Neural cell (in vitro differentiated cells): Measurements from ENCODE around the gene LMO7. TPM values are rescaled to one million over a fixed set of nuclear protein-coding genes. Genes with fewer than 3 reads are reported as not detected.

Experiments used
- H2AFZ ChIP-seq: fragments of 200-600, 300-800 bp; sonication (generic), shearing (Covaris generic); 2 replicates; pipeline ENCODE4 v1.6.0; 2014; ENCODE audit warnings: low read depth, mild to moderate bottlenecking, antibody characterized with exemption, low read length, moderate library complexity
- H3F3A ChIP-seq: fragments of 200-600 bp; shearing (Covaris generic); 2 replicates; pipeline ENCODE4 v1.6.1; 2016; ENCODE audit warnings: mild to moderate bottlenecking, moderate library complexity, mixed read lengths, antibody characterized with exemption, low read length; ENCODE audit not compliant: insufficient read depth, poor library complexity, severe bottlenecking
- H3K27ac ChIP-seq: fragments of 200-600, 300-800 bp; sonication (generic), shearing (Covaris generic); 2 replicates; pipeline ENCODE4 v1.5.1; 2014; ENCODE audit warnings: mild to moderate bottlenecking, low read length, moderate library complexity
- H3K27me3 ChIP-seq: fragments of 300-800, 200-600 bp; sonication (generic), shearing (Covaris generic); 2 replicates; pipeline ENCODE4 v1.6.0; 2014; ENCODE audit warnings: mild to moderate bottlenecking, low read depth, low read length, moderate library complexity; ENCODE audit not compliant: insufficient read depth
- H3K36me3 ChIP-seq: fragments of 300-800, 200-600 bp; sonication (generic), shearing (Covaris generic); 2 replicates; pipeline ENCODE4 v1.5.1; 2014; ENCODE audit warnings: mild to moderate bottlenecking, antibody characterized with exemption, low read length, moderate library complexity; ENCODE audit not compliant: insufficient read depth
- H3K4me2 ChIP-seq: fragments of 300-800, 200-600 bp; sonication (generic), shearing (Covaris generic); 2 replicates; pipeline ENCODE4 v1.6.0; 2014; ENCODE audit warnings: mild to moderate bottlenecking, low read length
- H3K4me3 ChIP-seq: fragments of 300-800, 200-600 bp; sonication (generic), shearing (Covaris generic); 2 replicates; pipeline ENCODE4 v1.5.1; 2014; ENCODE audit warnings: mild to moderate bottlenecking, low read length, moderate library complexity
- H3K79me2 ChIP-seq: fragments of 200-600 bp; shearing (Covaris generic); replicated peaks from 2 replicates; pipeline ENCODE4 v1.6.0; 2014; ENCODE audit warnings: mild to moderate bottlenecking, low read length, moderate library complexity; ENCODE audit not compliant: insufficient read depth
- H3K9ac ChIP-seq: fragments of 300-800, 200-600 bp; sonication (generic), shearing (Covaris generic); 2 replicates; pipeline ENCODE4 v1.6.1; 2016; ENCODE audit warnings: mild to moderate bottlenecking, low read length, mixed read lengths
- H3K9me2 ChIP-seq: fragments of 200-600 bp; shearing (Covaris generic); 2 replicates; pipeline ENCODE4 v1.6.1; 2016; ENCODE audit warnings: mild to moderate bottlenecking, low read length, mixed read lengths; ENCODE audit not compliant: insufficient read depth
- H3K9me3 ChIP-seq: fragments of 200-600, 300-800 bp; sonication (generic), shearing (Covaris generic); 2 replicates; pipeline ENCODE4 v1.6.1; 2016; ENCODE audit warnings: mild to moderate bottlenecking, mixed run types, low read length, moderate library complexity, mixed read lengths
- H4K20me1 ChIP-seq: fragments of 200-600 bp; shearing (Covaris generic); 2 replicates; pipeline ENCODE4 v1.6.1; 2016; ENCODE audit warnings: mild to moderate bottlenecking, mixed run types; ENCODE audit not compliant: insufficient read depth
- EP300 ChIP-seq: fragments of 450-650 bp; conservative IDR thresholded peaks from 2 replicates; pipeline ENCODE4 v1.6.1; 2014; ENCODE audit warnings: antibody characterized with exemption, mild to moderate bottlenecking, moderate library complexity; ENCODE audit not compliant: poor library complexity, severe bottlenecking
- EZH2 ChIP-seq: fragments of 200-600, 300-800 bp; shearing (Covaris generic), sonication (generic); IDR thresholded peaks from 2 replicates; pipeline ENCODE4 v1.6.1; 2014; ENCODE audit warnings: antibody characterized with exemption, low read length, borderline replicate concordance, mild to moderate bottlenecking; ENCODE audit not compliant: insufficient read depth, poor library complexity, severe bottlenecking
- MXI1 ChIP-seq: fragments of 450-650 bp; conservative IDR thresholded peaks from 2 replicates; pipeline ENCODE4 v1.6.1; 2014; ENCODE audit warnings: antibody characterized with exemption, mild to moderate bottlenecking; ENCODE audit not compliant: poor library complexity, severe bottlenecking
- POLR2AphosphoS5 ChIP-seq: IDR thresholded peaks from 2 replicates; pipeline ENCODE4 v1.6.1; 2012
- RAD21 ChIP-seq: fragments of 450-650 bp; conservative IDR thresholded peaks from 2 replicates; pipeline ENCODE4 v1.6.1; 2014; ENCODE audit warnings: antibody characterized with exemption, mild to moderate bottlenecking, moderate library complexity
- SMC3 ChIP-seq: fragments of 450-650 bp; conservative IDR thresholded peaks from 2 replicates; pipeline ENCODE4 v1.6.1; 2014; ENCODE audit warnings: antibody characterized with exemption, mild to moderate bottlenecking, moderate library complexity; ENCODE audit not compliant: poor library complexity
- TAF1 ChIP-seq: IDR thresholded peaks from 2 replicates; pipeline ENCODE4 v1.6.1; 2012; ENCODE audit warnings: low read depth
- polyA plus RNA-seq: library from polyadenylated mRNA; depleted of rRNA; stranded (reverse); fragments of >200 nt; gene quantifications from 2 replicates; pipeline ENCODE4 v1.2.3, GENCODE V29; 2014
- TF ChIP-seq, protein P1 (sequence below): fragments of 450-650 bp; IDR thresholded peaks from 2 replicates; pipeline ENCODE4 v1.5.1; 2014; ENCODE audit warnings: antibody characterized with exemption, mild to moderate bottlenecking, moderate library complexity; ENCODE audit not compliant: poor library complexity, severe bottlenecking
- TF ChIP-seq, protein P2 (sequence below): IDR thresholded peaks from 2 replicates; pipeline ENCODE4 v1.6.1; 2012; ENCODE audit warnings: borderline replicate concordance

LMO7 gene
- polyA plus RNA-seq, 1 donor from 2014 or later, result 14.2 TPM

DNA sequence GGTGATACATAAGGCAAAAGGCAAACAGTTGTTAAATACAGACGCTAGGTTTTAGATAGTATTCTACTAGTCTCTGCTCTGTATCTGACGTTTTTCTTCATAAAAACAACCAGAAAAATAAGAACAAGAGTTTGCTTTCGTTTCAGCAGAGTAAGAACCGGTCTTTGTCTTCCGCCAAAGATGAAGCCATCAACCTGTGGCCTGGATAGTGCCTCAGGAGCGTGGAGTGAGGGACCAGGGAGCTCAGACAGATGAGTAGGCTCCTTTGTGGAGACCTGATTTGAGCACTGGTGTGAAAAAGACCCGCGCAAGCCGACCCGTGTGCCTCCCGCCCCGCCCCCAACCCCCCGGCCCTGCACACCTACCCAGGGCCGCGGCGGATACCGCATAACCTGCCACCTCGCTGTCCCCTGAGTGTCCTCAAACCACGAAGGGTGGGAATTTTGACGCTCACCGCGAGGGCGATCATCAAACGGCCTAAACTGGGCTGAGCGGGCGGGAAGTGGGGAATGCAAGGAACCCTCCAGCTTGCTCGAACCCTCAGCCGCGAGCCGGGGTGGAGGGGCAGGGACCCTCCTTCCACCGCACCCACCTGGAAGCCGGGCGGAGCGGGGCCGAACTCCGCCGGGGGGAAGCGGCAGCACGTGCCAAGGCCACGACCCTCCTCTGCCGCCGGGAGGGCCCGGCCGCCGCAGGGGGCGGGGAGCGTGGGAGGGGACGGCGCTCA, 866 bp upstream of the LMO7 start:
- H3K9me3 ChIP-seq, result no peaks in the 10 kb centered on the region
- H3K4me3 ChIP-seq, result no peak overlapping the region
- H3K36me3 ChIP-seq, result no peaks in the 10 kb centered on the region
- TF ChIP-seq SMC3, result no peak
- TF ChIP-seq TAF1, result no peak
- no peak for TF ChIP-seq EZH2
- TF ChIP-seq, protein P1, sequence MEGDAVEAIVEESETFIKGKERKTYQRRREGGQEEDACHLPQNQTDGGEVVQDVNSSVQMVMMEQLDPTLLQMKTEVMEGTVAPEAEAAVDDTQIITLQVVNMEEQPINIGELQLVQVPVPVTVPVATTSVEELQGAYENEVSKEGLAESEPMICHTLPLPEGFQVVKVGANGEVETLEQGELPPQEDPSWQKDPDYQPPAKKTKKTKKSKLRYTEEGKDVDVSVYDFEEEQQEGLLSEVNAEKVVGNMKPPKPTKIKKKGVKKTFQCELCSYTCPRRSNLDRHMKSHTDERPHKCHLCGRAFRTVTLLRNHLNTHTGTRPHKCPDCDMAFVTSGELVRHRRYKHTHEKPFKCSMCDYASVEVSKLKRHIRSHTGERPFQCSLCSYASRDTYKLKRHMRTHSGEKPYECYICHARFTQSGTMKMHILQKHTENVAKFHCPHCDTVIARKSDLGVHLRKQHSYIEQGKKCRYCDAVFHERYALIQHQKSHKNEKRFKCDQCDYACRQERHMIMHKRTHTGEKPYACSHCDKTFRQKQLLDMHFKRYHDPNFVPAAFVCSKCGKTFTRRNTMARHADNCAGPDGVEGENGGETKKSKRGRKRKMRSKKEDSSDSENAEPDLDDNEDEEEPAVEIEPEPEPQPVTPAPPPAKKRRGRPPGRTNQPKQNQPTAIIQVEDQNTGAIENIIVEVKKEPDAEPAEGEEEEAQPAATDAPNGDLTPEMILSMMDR, result no peak
- TF ChIP-seq EP300, result no peak
- TF ChIP-seq MXI1, result no peak
- TF ChIP-seq, protein P2, sequence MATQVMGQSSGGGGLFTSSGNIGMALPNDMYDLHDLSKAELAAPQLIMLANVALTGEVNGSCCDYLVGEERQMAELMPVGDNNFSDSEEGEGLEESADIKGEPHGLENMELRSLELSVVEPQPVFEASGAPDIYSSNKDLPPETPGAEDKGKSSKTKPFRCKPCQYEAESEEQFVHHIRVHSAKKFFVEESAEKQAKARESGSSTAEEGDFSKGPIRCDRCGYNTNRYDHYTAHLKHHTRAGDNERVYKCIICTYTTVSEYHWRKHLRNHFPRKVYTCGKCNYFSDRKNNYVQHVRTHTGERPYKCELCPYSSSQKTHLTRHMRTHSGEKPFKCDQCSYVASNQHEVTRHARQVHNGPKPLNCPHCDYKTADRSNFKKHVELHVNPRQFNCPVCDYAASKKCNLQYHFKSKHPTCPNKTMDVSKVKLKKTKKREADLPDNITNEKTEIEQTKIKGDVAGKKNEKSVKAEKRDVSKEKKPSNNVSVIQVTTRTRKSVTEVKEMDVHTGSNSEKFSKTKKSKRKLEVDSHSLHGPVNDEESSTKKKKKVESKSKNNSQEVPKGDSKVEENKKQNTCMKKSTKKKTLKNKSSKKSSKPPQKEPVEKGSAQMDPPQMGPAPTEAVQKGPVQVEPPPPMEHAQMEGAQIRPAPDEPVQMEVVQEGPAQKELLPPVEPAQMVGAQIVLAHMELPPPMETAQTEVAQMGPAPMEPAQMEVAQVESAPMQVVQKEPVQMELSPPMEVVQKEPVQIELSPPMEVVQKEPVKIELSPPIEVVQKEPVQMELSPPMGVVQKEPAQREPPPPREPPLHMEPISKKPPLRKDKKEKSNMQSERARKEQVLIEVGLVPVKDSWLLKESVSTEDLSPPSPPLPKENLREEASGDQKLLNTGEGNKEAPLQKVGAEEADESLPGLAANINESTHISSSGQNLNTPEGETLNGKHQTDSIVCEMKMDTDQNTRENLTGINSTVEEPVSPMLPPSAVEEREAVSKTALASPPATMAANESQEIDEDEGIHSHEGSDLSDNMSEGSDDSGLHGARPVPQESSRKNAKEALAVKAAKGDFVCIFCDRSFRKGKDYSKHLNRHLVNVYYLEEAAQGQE, result no peak
- TF ChIP-seq RAD21, result no peak
- TF ChIP-seq POLR2AphosphoS5, result no peak
- H2AFZ ChIP-seq, result no peak overlapping the region
- H3K9ac ChIP-seq, result no peak overlapping the region
- no peaks in the 10 kb centered on the region for H4K20me1 ChIP-seq
- no peak overlapping the region for H3K4me2 ChIP-seq
- no peaks in the 10 kb centered on the region for H3K79me2 ChIP-seq
- no peaks in the 10 kb centered on the region for H3K9me2 ChIP-seq
- no peak overlapping the region for H3K27ac ChIP-seq
- peaks cover 43% of the 10 kb centered on the region for H3K27me3 ChIP-seq
- H3F3A ChIP-seq, result no peaks in the 10 kb centered on the region

DNA sequence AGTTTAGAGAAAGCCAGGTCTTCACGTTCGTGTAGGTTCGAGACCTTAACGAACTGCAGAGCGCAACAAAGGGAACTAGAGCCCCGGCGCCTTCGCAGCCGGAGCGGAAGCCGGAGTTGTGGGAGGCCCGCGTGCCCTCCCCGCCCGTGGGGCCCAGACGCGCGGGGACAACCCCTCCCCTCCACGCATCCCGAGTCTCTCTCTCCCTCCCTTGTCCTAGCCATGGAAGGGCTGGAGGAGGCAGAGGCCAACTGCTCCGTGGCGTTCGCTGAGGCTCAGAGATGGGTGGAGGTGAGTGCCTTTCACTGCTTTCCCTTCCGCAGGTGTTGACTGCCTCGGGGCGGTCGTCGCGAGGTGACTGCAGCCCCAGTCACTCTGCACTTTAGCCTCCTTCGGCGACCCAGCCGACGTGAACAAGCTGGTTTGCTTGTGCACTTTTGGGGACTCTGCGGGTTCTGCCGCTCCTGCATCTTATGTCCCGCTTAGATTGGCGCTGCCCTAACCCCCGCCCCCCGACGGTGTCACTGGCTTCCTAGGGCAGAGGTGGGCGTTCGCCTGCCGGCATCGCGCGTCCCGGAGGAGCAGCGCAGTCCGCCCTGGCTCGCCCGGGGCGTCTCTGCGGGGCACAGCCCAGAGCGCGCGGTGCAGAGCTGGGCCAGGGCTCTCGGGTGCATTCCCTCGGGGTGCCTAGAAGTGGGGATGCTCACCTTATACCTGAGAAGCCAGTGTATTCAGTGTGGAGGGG, 478 bp downstream of the LMO7 start:
- Histone ChIP-seq H3K27ac (no peak overlapping the region), H3K36me3 (no peaks in the 10 kb centered on the region), H3K9ac (peak overlapping the region; percentile 1), H3K9me3 (no peaks in the 10 kb centered on the region), H4K20me1 (no peaks in the 10 kb centered on the region), H3K79me2 (no peaks in the 10 kb centered on the region), H3K4me2 (peak overlapping the region; percentile 30), H3K9me2 (no peaks in the 10 kb centered on the region), H3F3A (no peaks in the 10 kb centered on the region), H2AFZ (no peak overlapping the region), H3K4me3 (peak overlapping the region; percentile 66), H3K27me3 (peaks cover 43% of the 10 kb centered on the region)
- TF ChIP-seq EZH2 (no peak), POLR2AphosphoS5 (peak; percentile 5)
